Measurements from ENCODE around the gene SATL1.
"Not testable (repeated sequence)": the region's sequence is repeated elsewhere in the genome, so short reads cannot be mapped to it uniquely, and the experiment has no call there.

Gene SATL1
- 0 reads per million in 3 donors for total RNA-seq

- DNase-seq = no peak
- Histone ChIP-seq H3K36me3 (ENCODE audit: control insufficient read depth, insufficient read depth, low read length) (no peaks in the 10 kb centered on the region), H3K27me3 (replicated peaks; ENCODE audit: control insufficient read depth, insufficient read depth, low read length, poor library complexity, severe bottlenecking) (no peaks in the 10 kb centered on the region), H3K4me3 (ENCODE audit: insufficient read depth, low read depth, low read length, poor library complexity, severe bottlenecking) (peak within 1 kb of the TSS; percentile 51), H3K9me3 (ENCODE audit: control insufficient read depth, low read length) (no peaks in the 10 kb centered on the region), H3K27ac (ENCODE audit: insufficient read depth, low read length, poor library complexity, severe bottlenecking) (no peak within 1 kb of the TSS), H3K4me1 (ENCODE audit: control insufficient read depth, insufficient read depth, low read length, poor library complexity, severe bottlenecking) (no peaks in the 10 kb centered on the region)
Measured at GRCh38 chrX:85243761-85244449, at the start of gene SATL1, which contains the start of gene ZNF711. SATL1 (minus strand) TSS chrX:85243779; CDS start chrX:85108968, 134,811 bp downstream. ZNF711 (plus strand) TSS chrX:85243991; CDS start chrX:85247573, 3,582 bp downstream.

GRCh38 chrX:85288992-85289723, 45.6 kb upstream of the SATL1 start:
- no peaks in the 10 kb centered on the region for H3K9me3 ChIP-seq (ENCODE audit: control insufficient read depth, low read length)
- H3K36me3 ChIP-seq (ENCODE audit: control insufficient read depth, insufficient read depth, low read length) = no peaks in the 10 kb centered on the region
- no peak overlapping the region for H3K4me3 ChIP-seq (ENCODE audit: insufficient read depth, low read depth, low read length, poor library complexity, severe bottlenecking)
- H3K27me3 ChIP-seq (replicated peaks; ENCODE audit: control insufficient read depth, insufficient read depth, low read length, poor library complexity, severe bottlenecking) = no peaks in the 10 kb centered on the region
- no peak for DNase-seq
- no peak overlapping the region for H3K27ac ChIP-seq (ENCODE audit: insufficient read depth, low read length, poor library complexity, severe bottlenecking)
- no peaks in the 10 kb centered on the region for H3K4me1 ChIP-seq (ENCODE audit: control insufficient read depth, insufficient read depth, low read length, poor library complexity, severe bottlenecking)

GRCh38 chrX:85285286-85285685, 41.7 kb upstream of the SATL1 start:
- H3K9me3 ChIP-seq (ENCODE audit: control insufficient read depth, low read length); H3K4me3 ChIP-seq (ENCODE audit: insufficient read depth, low read depth, low read length, poor library complexity, severe bottlenecking); DNase-seq; H3K27me3 ChIP-seq (replicated peaks; ENCODE audit: control insufficient read depth, insufficient read depth, low read length, poor library complexity, severe bottlenecking); H3K36me3 ChIP-seq (ENCODE audit: control insufficient read depth, insufficient read depth, low read length); H3K4me1 ChIP-seq (ENCODE audit: control insufficient read depth, insufficient read depth, low read length, poor library complexity, severe bottlenecking); H3K27ac ChIP-seq (ENCODE audit: insufficient read depth, low read length, poor library complexity, severe bottlenecking): not testable (repeated sequence)

- H3K9me3 ChIP-seq (ENCODE audit: control insufficient read depth, low read length) = no peaks in the 10 kb centered on the region
- peak overlapping the region; percentile 51 for H3K4me3 ChIP-seq (ENCODE audit: insufficient read depth, low read depth, low read length, poor library complexity, severe bottlenecking)
- H3K27me3 ChIP-seq (replicated peaks; ENCODE audit: control insufficient read depth, insufficient read depth, low read length, poor library complexity, severe bottlenecking) = no peaks in the 10 kb centered on the region
- no peak overlapping the region for H3K27ac ChIP-seq (ENCODE audit: insufficient read depth, low read length, poor library complexity, severe bottlenecking)
- H3K36me3 ChIP-seq (ENCODE audit: control insufficient read depth, insufficient read depth, low read length) = no peaks in the 10 kb centered on the region
- no peaks in the 10 kb centered on the region for H3K4me1 ChIP-seq (ENCODE audit: control insufficient read depth, insufficient read depth, low read length, poor library complexity, severe bottlenecking)
- DNase-seq = no peak
Measured at GRCh38 chrX:85244450-85245211, 1.1 kb upstream of the SATL1 start.

- Histone ChIP-seq H3K9me3 (ENCODE audit: control insufficient read depth, low read length) (no peaks in the 10 kb centered on the region), H3K4me3 (ENCODE audit: insufficient read depth, low read depth, low read length, poor library complexity, severe bottlenecking) (no peak overlapping the region), H3K27me3 (replicated peaks; ENCODE audit: control insufficient read depth, insufficient read depth, low read length, poor library complexity, severe bottlenecking) (no peaks in the 10 kb centered on the region), H3K36me3 (ENCODE audit: control insufficient read depth, insufficient read depth, low read length) (no peaks in the 10 kb centered on the region), H3K27ac (ENCODE audit: insufficient read depth, low read length, poor library complexity, severe bottlenecking) (no peak overlapping the region), H3K4me1 (ENCODE audit: control insufficient read depth, insufficient read depth, low read length, poor library complexity, severe bottlenecking) (no peaks in the 10 kb centered on the region)
- no peak for DNase-seq
Measured at GRCh38 chrX:85243155-85243554, 424 bp downstream of the SATL1 start.

GRCh38 chrX:85223359-85223758, 20.2 kb downstream of the SATL1 start:
- Histone ChIP-seq H3K9me3 (ENCODE audit: control insufficient read depth, low read length) (no peaks in the 10 kb centered on the region), H3K27me3 (replicated peaks; ENCODE audit: control insufficient read depth, insufficient read depth, low read length, poor library complexity, severe bottlenecking) (no peaks in the 10 kb centered on the region), H3K27ac (ENCODE audit: insufficient read depth, low read length, poor library complexity, severe bottlenecking) (no peak overlapping the region), H3K4me3 (ENCODE audit: insufficient read depth, low read depth, low read length, poor library complexity, severe bottlenecking) (no peak overlapping the region), H3K4me1 (ENCODE audit: control insufficient read depth, insufficient read depth, low read length, poor library complexity, severe bottlenecking) (no peaks in the 10 kb centered on the region), H3K36me3 (ENCODE audit: control insufficient read depth, insufficient read depth, low read length) (no peaks in the 10 kb centered on the region)
- no peak for DNase-seq

- Histone ChIP-seq H3K9me3 (ENCODE audit: control insufficient read depth, low read length) (no peaks in the 10 kb centered on the region), H3K4me1 (ENCODE audit: control insufficient read depth, insufficient read depth, low read length, poor library complexity, severe bottlenecking) (no peaks in the 10 kb centered on the region), H3K27me3 (replicated peaks; ENCODE audit: control insufficient read depth, insufficient read depth, low read length, poor library complexity, severe bottlenecking) (no peaks in the 10 kb centered on the region), H3K4me3 (ENCODE audit: insufficient read depth, low read depth, low read length, poor library complexity, severe bottlenecking) (no peak overlapping the region), H3K36me3 (ENCODE audit: control insufficient read depth, insufficient read depth, low read length) (no peaks in the 10 kb centered on the region), H3K27ac (ENCODE audit: insufficient read depth, low read length, poor library complexity, severe bottlenecking) (no peak overlapping the region)
- no peak for DNase-seq
Measured at GRCh38 chrX:85221361-85221760, 22.2 kb downstream of the SATL1 start.

- H3K27ac ChIP-seq (ENCODE audit: insufficient read depth, low read length, poor library complexity, severe bottlenecking) = no peak overlapping the region
- H3K4me1 ChIP-seq (ENCODE audit: control insufficient read depth, insufficient read depth, low read length, poor library complexity, severe bottlenecking) = no peaks in the 10 kb centered on the region
- DNase-seq = no peak
- no peak overlapping the region for H3K4me3 ChIP-seq (ENCODE audit: insufficient read depth, low read depth, low read length, poor library complexity, severe bottlenecking)
- no peaks in the 10 kb centered on the region for H3K27me3 ChIP-seq (replicated peaks; ENCODE audit: control insufficient read depth, insufficient read depth, low read length, poor library complexity, severe bottlenecking)
- no peaks in the 10 kb centered on the region for H3K9me3 ChIP-seq (ENCODE audit: control insufficient read depth, low read length)
- H3K36me3 ChIP-seq (ENCODE audit: control insufficient read depth, insufficient read depth, low read length) = no peaks in the 10 kb centered on the region
Measured at GRCh38 chrX:85215946-85216345, 27.6 kb downstream of the SATL1 start.

GRCh38 chrX:85213792-85214530, 29.6 kb downstream of the SATL1 start:
- no peaks in the 10 kb centered on the region for H3K4me1 ChIP-seq (ENCODE audit: control insufficient read depth, insufficient read depth, low read length, poor library complexity, severe bottlenecking)
- no peaks in the 10 kb centered on the region for H3K27me3 ChIP-seq (replicated peaks; ENCODE audit: control insufficient read depth, insufficient read depth, low read length, poor library complexity, severe bottlenecking)
- H3K9me3 ChIP-seq (ENCODE audit: control insufficient read depth, low read length) = no peaks in the 10 kb centered on the region
- H3K27ac ChIP-seq (ENCODE audit: insufficient read depth, low read length, poor library complexity, severe bottlenecking) = no peak overlapping the region
- no peak for DNase-seq
- H3K36me3 ChIP-seq (ENCODE audit: control insufficient read depth, insufficient read depth, low read length) = no peaks in the 10 kb centered on the region
- no peak overlapping the region for H3K4me3 ChIP-seq (ENCODE audit: insufficient read depth, low read depth, low read length, poor library complexity, severe bottlenecking)

Data from effector memory CD4-positive, alpha-beta T cell (primary cell).